HG02571 (cell line): ENCODE results near the gene TRIM59.

Experiments
- ATAC-seq: cut with Tn5 transposase; IDR thresholded peaks from one replicate; pipeline ENCODE4 v1.9.1; 2021; ENCODE audit warnings: mild to moderate bottlenecking, moderate library complexity; ENCODE audit not compliant: unreplicated experiment

Gene TRIM59

GRCh38 chr3:160449636-160450598 is at the start of gene TRIM59:
TRIM59 (minus strand) TSS chr3:160449786; CDS start chr3:160439183, 10,603 bp downstream.
- peak; percentile 94 for ATAC-seq

GRCh38 chr3:160498202-160498601 is 48.6 kb upstream of the TRIM59 start:
- no peak for ATAC-seq

GRCh38 chr3:160490166-160490565 is 40.6 kb upstream of the TRIM59 start:
- no peak for ATAC-seq

- ATAC-seq = no peak
Observed at GRCh38 chr3:160486459-160486869, 36.9 kb upstream of the TRIM59 start.

GRCh38 chr3:160482796-160483195 is 33.2 kb upstream of the TRIM59 start:
- no peak for ATAC-seq

GRCh38 chr3:160481856-160482255 is 32.3 kb upstream of the TRIM59 start:
- no peak for ATAC-seq

GRCh38 chr3:160480931-160481330 is 31.3 kb upstream of the TRIM59 start:
- ATAC-seq = no peak

GRCh38 chr3:160479376-160479775 is 29.8 kb upstream of the TRIM59 start:
- ATAC-seq = no peak

GRCh38 chr3:160478338-160478737 is 28.8 kb upstream of the TRIM59 start:
- no peak for ATAC-seq

GRCh38 chr3:160477750-160478149 is 28.2 kb upstream of the TRIM59 start:
- ATAC-seq = no peak

- ATAC-seq = no peak
Observed at GRCh38 chr3:160475884-160476283, 26.3 kb upstream of the TRIM59 start.

- no peak for ATAC-seq
Observed at GRCh38 chr3:160475153-160475552, 25.6 kb upstream of the TRIM59 start.

GRCh38 chr3:160474416-160474838 is 24.8 kb upstream of the TRIM59 start:
- no peak for ATAC-seq

GRCh38 chr3:160473978-160474377 is 24.4 kb upstream of the TRIM59 start:
- ATAC-seq = no peak

- no peak for ATAC-seq
Observed at GRCh38 chr3:160473221-160473620, 23.6 kb upstream of the TRIM59 start.

GRCh38 chr3:160472344-160472743 is 22.8 kb upstream of the TRIM59 start:
- no peak for ATAC-seq

- no peak for ATAC-seq
Observed at GRCh38 chr3:160471892-160472291, 22.3 kb upstream of the TRIM59 start.

GRCh38 chr3:160470181-160470580 is 20.6 kb upstream of the TRIM59 start:
- no peak for ATAC-seq

- no peak for ATAC-seq
Observed at GRCh38 chr3:160464971-160465370, 15.4 kb upstream of the TRIM59 start.

- no peak for ATAC-seq
Observed at GRCh38 chr3:160464321-160464720, 14.7 kb upstream of the TRIM59 start.

GRCh38 chr3:160460033-160460432 is 10.4 kb upstream of the TRIM59 start:
- no peak for ATAC-seq

- no peak for ATAC-seq
Observed at GRCh38 chr3:160459450-160459970, 9.9 kb upstream of the TRIM59 start.
